ENCODE measurements around the gene PKNOX2.

Gene PKNOX2

DNA sequence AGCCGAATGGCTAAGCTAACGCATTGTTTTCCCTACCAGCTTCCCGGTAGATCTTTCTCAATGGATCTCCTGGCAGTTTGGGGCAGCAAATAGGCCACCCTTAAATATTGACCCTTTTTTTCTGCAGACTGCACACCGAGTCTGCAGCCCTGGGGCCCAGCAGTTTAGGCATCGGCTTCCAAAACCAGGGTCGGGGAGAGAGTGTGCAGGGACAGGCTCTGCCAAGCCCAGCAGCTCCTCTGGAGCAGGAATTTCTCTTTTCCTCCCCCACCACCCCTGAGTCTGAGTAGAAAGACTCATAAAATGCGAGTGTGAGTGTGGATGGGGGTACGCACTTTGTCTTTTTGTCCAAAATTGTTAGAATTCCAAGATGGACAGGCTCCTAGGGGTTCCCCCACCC, 218.3 kb downstream of the PKNOX2 start:
- DNase-seq (ENCODE audit: low spot score) = no peak

GRCh38 chr11:125384825-125385224, 220.3 kb downstream of the PKNOX2 start:
- no peak for DNase-seq (ENCODE audit: low spot score)

- no peak for DNase-seq (ENCODE audit: low spot score)
These were observed 223.3 kb downstream of the PKNOX2 start for GRCh38 chr11:125387901-125388300.

DNA sequence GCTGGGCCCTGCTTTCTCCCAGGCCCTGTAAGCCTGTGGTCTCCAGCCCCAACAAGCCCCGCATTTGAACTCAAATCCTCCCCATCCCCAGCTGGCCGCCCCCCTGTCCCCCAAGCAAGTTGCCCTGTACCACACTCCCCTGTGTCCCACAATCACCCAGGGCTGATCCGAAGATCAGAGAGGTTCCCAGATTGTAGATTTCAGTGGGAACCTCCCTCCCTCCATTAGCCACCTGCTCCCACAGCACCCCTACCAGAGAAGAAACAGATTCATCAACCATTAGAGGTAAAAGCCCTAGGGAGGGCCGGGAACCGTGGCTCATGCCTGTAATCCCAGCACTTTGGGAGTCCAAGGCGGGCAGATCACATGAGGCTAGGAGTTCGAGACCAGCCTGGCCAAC, 224.1 kb downstream of the PKNOX2 start:
- no peak for DNase-seq (ENCODE audit: low spot score)

- DNase-seq (ENCODE audit: low spot score) = no peak
These were observed 225.0 kb downstream of the PKNOX2 start for GRCh38 chr11:125389339-125390166.

DNA sequence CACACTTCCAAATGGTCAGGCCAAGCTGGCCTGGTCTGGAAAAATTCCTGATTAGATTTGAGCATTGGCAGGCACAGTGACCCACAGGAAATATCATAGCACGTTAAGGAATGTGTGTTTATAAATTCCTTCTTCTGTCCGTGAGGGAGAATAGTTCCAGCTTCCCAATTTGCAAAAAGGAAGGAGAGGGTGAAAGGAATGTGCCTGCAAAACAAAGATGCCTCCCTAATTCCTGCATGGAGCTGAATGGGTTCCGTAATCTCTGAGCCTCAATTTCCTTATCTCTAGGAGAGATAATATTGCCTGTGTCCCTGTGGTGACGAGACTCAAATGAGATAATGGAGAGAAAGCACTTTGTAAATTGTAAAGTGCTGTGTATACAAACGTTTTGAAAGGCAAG, 226.4 kb downstream of the PKNOX2 start:
- no peak for DNase-seq (ENCODE audit: low spot score)

DNA sequence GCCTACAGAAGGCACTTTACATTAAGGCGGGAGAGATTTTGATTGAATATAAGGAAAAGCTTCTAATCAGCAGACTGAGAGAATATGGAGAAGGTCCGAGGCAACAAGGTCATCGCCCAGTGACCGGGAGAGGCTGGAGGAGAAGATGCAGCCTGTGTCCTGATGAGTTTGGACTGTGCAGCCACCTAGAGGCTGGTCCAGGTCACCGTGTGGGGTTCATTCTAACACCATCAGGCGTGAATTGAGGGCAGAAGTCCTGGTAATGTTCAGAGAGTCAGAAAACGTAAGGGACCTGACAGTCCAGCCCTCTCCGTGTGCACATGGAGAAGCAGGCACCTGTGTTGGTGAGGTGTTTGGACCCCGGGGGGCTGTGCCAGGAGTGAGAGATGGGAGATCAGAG, 228.8 kb downstream of the PKNOX2 start:
- DNase-seq (ENCODE audit: low spot score) = no peak

GRCh38 chr11:125394296-125394695, 229.7 kb downstream of the PKNOX2 start:
- no peak for DNase-seq (ENCODE audit: low spot score)

DNA sequence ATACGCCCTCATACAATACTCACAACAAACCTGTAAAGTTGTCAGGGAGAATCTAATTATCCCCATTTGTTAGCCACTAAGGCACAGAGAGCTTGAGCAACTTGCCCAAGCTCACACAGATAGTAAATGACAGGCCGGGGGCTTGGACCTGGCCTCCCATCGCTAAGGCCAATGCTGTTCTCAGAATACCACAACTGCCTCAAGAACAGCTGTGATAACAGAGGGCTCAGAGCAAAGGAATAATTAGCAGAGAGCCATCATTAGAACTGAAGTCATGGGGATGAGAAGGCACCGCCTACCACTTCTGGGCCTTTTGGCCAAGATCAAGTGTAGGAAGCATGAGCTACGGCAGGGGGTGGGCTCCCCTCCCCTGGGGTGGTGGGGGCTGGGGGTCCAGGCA, 232.9 kb downstream of the PKNOX2 start:
- no peak for DNase-seq (ENCODE audit: low spot score)

DNA sequence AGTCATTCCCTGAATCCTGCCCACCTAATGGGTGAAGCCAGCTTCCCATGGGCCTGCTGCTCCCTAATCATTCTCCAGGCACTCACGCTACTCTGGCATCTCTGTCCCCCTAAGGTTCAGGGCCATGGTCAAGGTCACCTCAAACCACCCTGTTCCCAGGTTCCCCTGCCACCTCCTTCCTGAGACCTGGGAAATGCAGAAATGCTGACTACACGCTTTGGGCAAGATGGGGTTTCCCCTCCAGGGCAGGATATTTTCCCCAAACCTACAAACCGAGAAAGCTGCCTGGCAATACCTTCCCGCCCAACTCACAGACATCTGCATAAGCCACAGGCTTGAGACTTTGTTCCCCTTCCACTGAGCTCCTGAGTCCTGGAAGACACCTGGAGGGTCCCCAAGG, 233.9 kb downstream of the PKNOX2 start:
- no peak for DNase-seq (ENCODE audit: low spot score)

DNA sequence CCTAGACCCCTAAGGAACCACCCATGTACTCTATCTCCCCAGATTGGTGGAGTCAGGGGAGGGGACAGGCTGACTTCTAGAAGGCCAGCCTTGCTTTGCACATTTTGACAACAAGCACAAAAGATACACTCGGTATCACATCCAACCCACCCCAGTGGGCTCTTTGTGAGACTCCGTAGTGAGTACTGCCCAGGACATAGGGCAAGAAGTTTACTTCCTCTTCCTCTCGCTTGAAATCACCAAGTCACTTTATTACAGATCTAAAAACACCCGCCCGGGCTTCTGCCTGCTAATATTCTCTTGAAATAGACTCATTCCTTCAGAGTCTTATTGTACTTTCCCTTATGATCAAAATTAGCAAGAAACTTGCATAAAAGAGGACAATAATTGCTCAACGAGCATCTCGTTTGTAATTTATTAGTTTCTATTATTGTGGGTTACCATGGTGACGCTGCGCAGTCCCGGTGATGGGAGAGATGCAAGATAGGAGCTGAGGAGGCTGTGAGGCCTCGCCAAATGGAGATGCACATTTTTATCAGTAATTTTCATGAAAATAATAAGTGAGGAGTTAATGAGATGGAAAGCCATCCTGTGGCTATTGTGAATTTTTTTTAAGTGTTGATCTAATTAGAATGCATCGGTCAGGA, 234.6 kb downstream of the PKNOX2 start:
- no peak for DNase-seq (ENCODE audit: low spot score)

DNA sequence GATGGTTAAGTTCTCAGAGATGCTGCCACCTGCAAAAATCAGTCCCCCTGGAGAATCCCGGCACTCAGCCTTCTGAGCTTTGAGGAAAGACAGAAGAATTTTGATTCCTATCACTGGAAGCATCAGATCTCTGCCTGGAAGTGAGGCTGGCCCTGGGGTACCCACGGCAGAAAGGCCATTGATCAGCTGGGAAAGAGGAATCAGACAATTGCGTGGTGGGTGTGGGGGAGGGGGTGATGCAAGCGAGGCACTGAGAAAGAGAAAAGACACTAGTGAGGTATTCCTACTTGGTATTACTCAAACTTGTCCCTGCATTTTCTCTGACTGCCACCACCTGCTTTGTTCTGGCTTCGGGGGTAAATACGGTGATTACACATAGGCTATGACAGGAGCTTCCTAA, 235.4 kb downstream of the PKNOX2 start:
- DNase-seq (ENCODE audit: low spot score) = no peak

DNA sequence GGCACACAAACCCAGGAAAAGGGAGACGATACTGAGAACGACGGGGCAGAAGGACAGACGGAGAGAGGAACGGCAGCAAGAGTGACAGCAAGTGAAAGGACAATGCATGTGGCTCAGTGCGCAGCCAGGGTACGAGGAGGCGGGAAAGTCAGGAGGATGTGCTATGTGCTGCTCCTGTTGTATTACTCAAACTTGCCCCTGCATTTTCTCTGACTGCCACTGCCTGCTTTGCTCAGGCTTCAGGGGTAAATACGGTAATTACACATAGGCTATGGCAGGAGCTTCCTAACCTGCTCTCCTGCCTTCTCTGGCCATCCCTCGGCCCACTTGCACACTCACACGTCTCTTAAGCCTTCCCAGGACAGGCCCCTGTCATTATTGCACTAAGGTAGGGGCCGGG, 236.7 kb downstream of the PKNOX2 start:
- DNase-seq (ENCODE audit: low spot score) = no peak

DNA sequence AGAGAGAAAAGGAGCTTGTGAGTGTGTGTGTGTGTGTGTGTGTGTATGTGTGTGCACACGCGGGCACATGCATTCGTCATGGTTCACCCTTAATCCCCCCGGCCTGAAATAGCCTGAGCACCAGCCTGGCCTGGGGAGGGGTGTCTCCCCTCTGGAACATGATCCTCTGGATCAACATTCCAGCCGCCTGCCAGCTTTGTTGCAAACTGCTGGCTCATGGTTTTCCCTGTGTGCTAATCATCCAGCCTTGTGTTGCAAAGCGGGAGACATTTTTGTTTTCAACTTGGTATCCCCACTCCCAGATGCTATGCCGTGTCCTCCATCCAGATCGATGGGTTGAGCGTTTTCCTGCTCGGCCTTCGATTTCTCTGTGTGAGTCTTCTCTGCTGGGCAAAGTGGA, 237.2 kb downstream of the PKNOX2 start:
- DNase-seq (ENCODE audit: low spot score) = no peak

DNA sequence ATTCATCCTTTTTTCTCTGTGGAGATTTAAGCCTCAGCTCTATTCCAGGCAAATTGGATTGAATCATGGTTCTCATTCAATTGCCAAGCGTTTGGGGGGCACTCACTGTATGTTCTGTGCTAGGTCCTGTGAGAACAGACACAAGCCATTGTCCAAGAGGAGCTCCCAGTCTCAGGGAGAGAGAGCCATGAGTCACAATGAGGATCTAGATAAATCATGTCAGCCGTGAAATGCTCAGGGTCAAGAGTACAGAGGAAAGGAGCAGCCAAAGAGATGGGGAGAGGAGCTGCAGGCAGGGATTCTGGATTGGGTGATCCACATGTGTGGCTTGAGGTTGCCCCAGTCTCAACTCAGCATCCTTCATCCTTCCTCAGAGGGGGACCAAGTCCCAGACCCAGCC, 237.9 kb downstream of the PKNOX2 start:
- DNase-seq (ENCODE audit: low spot score) = no peak

- DNase-seq (ENCODE audit: low spot score) = no peak
These were observed 239.7 kb downstream of the PKNOX2 start for GRCh38 chr11:125404157-125404810.

- peak; percentile 46 for DNase-seq (ENCODE audit: low spot score)
These were observed 240.6 kb downstream of the PKNOX2 start for GRCh38 chr11:125404811-125405790.

DNA sequence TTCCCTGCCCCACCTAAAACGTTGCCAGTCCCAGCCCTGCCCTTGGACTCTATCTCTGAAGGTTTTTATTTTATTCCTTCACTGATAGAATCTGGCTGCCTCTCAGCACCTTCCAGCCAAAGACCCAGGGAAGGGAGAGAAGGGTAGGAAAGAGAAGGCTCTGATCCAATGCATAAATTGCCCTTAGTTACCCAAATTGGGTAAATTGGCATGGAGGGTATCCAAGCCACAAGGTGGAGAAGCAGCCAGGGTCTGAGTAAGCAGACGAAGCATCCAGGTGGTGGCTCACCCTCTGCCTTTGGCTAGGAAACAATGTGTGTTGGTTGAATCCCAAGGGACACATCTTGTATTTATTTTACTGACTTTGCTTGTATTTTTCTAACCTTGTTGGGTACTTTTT, 242.5 kb downstream of the PKNOX2 start:
- DNase-seq (ENCODE audit: low spot score) = no peak

DNA sequence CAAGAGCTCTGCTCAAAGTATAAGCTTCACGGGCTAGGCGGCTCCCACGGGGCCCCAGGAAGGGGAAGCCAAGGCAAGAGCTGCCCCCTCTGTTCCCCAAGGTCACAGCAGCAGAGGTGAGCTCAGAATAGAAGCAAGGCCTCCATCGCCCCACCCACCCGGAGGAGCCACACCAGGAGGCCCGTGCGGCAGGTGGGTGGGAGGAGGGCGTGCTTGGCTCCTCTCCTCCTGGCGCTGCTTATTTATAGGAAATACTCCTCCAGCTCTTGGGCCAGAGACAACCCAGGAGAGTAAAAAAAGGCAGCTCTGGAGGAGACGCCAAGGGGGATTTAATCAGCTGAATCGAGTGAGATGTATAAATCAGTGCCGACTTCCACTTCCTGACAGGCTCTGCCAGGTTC, 243.8 kb downstream of the PKNOX2 start:
- no peak for DNase-seq (ENCODE audit: low spot score)

DNA sequence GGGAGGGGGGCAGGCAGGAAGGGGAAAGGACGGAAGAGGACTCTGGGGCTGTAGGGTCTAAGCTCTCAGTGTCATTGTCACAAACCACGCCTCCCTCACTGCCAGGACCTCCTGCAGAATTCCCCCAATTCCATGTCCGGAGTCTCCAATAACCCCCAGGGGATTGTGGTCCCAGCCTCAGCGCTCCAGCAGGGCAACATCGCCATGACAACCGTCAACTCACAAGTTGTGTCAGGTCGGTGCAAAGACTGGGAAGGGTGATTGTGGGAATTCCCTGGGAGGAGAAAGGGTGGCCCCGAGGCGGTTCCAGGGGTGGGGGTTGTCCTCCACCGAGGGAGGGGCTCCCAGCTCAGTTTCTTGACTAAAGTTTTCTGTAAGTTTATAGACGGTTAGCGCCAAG, 245.5 kb downstream of the PKNOX2 start:
- no peak for DNase-seq (ENCODE audit: low spot score)

DNA sequence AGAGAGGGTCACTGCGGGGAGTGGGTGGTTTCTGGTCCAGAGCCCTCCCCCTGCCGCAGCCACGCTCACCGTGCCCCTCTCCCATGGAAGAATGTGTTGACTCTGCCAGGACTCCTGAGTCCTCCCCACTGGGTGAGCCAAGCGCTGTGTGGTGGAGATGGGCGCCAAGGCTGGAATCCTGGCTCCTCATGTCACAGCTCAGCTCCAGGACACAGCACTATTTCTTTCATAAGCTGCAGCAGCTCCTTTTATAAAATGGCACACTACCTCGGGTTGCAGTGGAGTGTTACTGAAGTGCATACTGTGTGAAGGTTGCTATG, 247.6 kb downstream of the PKNOX2 start:
- no peak for DNase-seq (ENCODE audit: low spot score)

DNA sequence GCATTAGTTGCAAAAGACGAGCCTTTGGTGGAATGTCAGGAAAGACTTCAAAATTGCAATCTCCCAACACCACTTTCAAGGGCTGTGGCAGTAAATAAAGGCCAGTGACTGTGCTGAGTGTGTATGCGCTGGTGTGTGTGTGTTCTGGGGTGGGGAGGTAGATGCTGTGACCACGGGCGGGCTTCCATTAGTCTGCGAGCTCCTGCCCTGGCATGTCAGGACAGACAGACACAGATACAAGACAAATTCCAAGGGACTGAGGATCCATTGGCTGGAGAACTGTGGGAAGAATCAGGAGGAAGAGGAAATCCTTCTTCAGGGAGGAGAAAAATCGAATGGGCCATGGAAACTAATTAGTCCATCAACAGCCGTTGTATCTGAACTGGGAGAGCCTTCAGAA, 248.0 kb downstream of the PKNOX2 start:
- DNase-seq (ENCODE audit: low spot score) = no peak

Measured in LoVo (cell line).